IPS-NIHi7 (cell line): ENCODE measurements around the gene ASIP.
"Not testable (repeated sequence)": the region's sequence is repeated elsewhere in the genome, so short reads cannot be mapped to it uniquely, and the experiment has no call there.

Experiments
- DNase-seq: peaks from one replicate; pipeline ENCODE4 v3.0.0; 2012; ENCODE audit warnings: mixed read lengths; ENCODE audit errors: extremely low spot score

Gene ASIP

GRCh38 chr20:34285450-34285849, 44.2 kb downstream of the ASIP start:
- no peak for DNase-seq

GRCh38 chr20:34287500-34287899, 46.3 kb downstream of the ASIP start:
- not testable (repeated sequence) for DNase-seq

- DNase-seq: no peak
Measured at GRCh38 chr20:34290471-34290870, 49.2 kb downstream of the ASIP start.

GRCh38 chr20:34292496-34292895, 51.3 kb downstream of the ASIP start:
- DNase-seq: no peak

- no peak for DNase-seq
Measured at GRCh38 chr20:34293119-34293518, 51.9 kb downstream of the ASIP start.

GRCh38 chr20:34293589-34293988, 52.4 kb downstream of the ASIP start:
- DNase-seq: no peak

GRCh38 chr20:34294563-34294962, 53.3 kb downstream of the ASIP start:
- no peak for DNase-seq

GRCh38 chr20:34295284-34295683, 54.1 kb downstream of the ASIP start:
- DNase-seq: no peak

GRCh38 chr20:34296468-34296867, 55.2 kb downstream of the ASIP start:
- DNase-seq: no peak

GRCh38 chr20:34298294-34298784, 57.1 kb downstream of the ASIP start:
- not testable (repeated sequence) for DNase-seq

GRCh38 chr20:34299556-34300255, 58.5 kb downstream of the ASIP start:
- no peak for DNase-seq

GRCh38 chr20:34300256-34300806, 59.1 kb downstream of the ASIP start:
- DNase-seq: no peak

GRCh38 chr20:34300809-34301586, 59.8 kb downstream of the ASIP start:
- no peak for DNase-seq

- DNase-seq: no peak
Measured at GRCh38 chr20:34301587-34302311, 60.5 kb downstream of the ASIP start.

GRCh38 chr20:34302312-34302722, 61.1 kb downstream of the ASIP start:
- no peak for DNase-seq

GRCh38 chr20:34302723-34303533, 61.7 kb downstream of the ASIP start, which contains the start of gene AHCY:
Gene AHCY, minus strand, starts transcription at chr20:34303355. Its CDS starts 85 bp downstream, at chr20:34303270.
- DNase-seq: peak; percentile 94

GRCh38 chr20:34305333-34306230, 64.4 kb downstream of the ASIP start:
- DNase-seq: no peak

- no peak for DNase-seq
Measured at GRCh38 chr20:34309691-34310090, 68.5 kb downstream of the ASIP start.

GRCh38 chr20:34310481-34311117, 69.4 kb downstream of the ASIP start:
- no peak for DNase-seq
